Activated CD8-positive, alpha-beta T cell treated with anti-CD3 and anti-CD28 coated beads for 36 hours (primary cell): ENCODE data around the gene SPP2. TPM values are rescaled to one million over a fixed set of nuclear protein-coding genes. Genes with fewer than 3 reads are reported as not detected.

Experiments
- ATAC-seq: fragments of 200-7000 bp; cut with Tn5 transposase; one replicate; pipeline ENCODE4 v1.10.0; 2021; ENCODE audit warnings: mild to moderate bottlenecking, moderate library complexity
- CTCF ChIA-PET: fragments of 350-600 bp; sonication (Branson Sonifier 250); formaldehyde crosslinking; loops from one replicate; lab custom pipeline; 2021; ENCODE audit warnings: antibody characterized with exemption; lab: Charles Lee
- POLR2A ChIA-PET: fragments of 350-600 bp; sonication (Branson Sonifier 250); formaldehyde crosslinking; loops from one replicate; lab custom pipeline; 2021; ENCODE audit warnings: antibody characterized with exemption; lab: Charles Lee
- DNase-seq: peaks from one replicate; pipeline ENCODE4 v3.0.0-alpha.2; 2020
- H3K27ac Mint-ChIP-seq: one replicate; pipeline ENCODE4 v1.8.0; 2021; ENCODE audit warnings: mild to moderate bottlenecking, mixed read lengths
- H3K27me3 Mint-ChIP-seq: one replicate; pipeline ENCODE4 v1.8.0; 2021; ENCODE audit warnings: mixed read lengths
- H3K36me3 Mint-ChIP-seq: one replicate; pipeline ENCODE4 v1.8.0; 2021; ENCODE audit warnings: low read depth, mixed read lengths
- H3K4me1 Mint-ChIP-seq: one replicate; pipeline ENCODE4 v1.8.0; 2021; ENCODE audit warnings: low read depth, mixed read lengths
- H3K4me3 Mint-ChIP-seq: one replicate; pipeline ENCODE4 v1.8.0; 2021; ENCODE audit warnings: mild to moderate bottlenecking, moderate library complexity, mixed read lengths
- H3K9me3 Mint-ChIP-seq: one replicate; pipeline ENCODE4 v1.8.0; 2021; ENCODE audit warnings: mixed read lengths
- CTCF ChIP-seq: fragments of 200-600 bp; IDR thresholded peaks from one replicate; pipeline ENCODE4 v1.8.0; 2022; ENCODE audit warnings: antibody characterized with exemption, mild to moderate bottlenecking
- intact Hi-C: fragments of 100-400 bp; cut with micrococcal nuclease; formaldehyde crosslinking; loops from one replicate; pipeline ENCODE4 v1.10.0; 2022
- total RNA-seq, 2 experiments: library from RNA; stranded (reverse); gene quantifications; one replicate each; pipeline ENCODE4 v1.2.3, GENCODE V29; 2021

SPP2 gene
- total RNA-seq, 2 experiments from 2014 or later, result not detected

GRCh38 chr2:234005126-234005525 lies 45.4 kb upstream of the SPP2 start:
- no peaks in the 10 kb centered on the region for H3K9me3 Mint-ChIP-seq
- peaks cover 31% of the 10 kb centered on the region for H3K4me1 Mint-ChIP-seq
- ChIA-PET CTCF (no interaction called here), POLR2A (no interaction called here)
- TF ChIP-seq CTCF, result no peak
- intact Hi-C loops, result no loop called here
- no peaks in the 10 kb centered on the region for H3K36me3 Mint-ChIP-seq
- no peak overlapping the region for H3K27ac Mint-ChIP-seq
- no peak overlapping the region for H3K4me3 Mint-ChIP-seq
- H3K27me3 Mint-ChIP-seq, result no peaks in the 10 kb centered on the region
- DNase-seq (no peak), ATAC-seq (no peak)

GRCh38 chr2:234006501-234006900 lies 44.0 kb upstream of the SPP2 start:
- Mint-ChIP-seq H3K27ac (no peak overlapping the region), H3K27me3 (no peaks in the 10 kb centered on the region), H3K36me3 (no peaks in the 10 kb centered on the region), H3K9me3 (no peaks in the 10 kb centered on the region), H3K4me3 (no peak overlapping the region), H3K4me1 (peaks cover 18% of the 10 kb centered on the region)
- intact Hi-C loops, result no loop called here
- DNase-seq (no peak), ATAC-seq (no peak)
- ChIA-PET POLR2A (no interaction called here), CTCF (no interaction called here)
- TF ChIP-seq CTCF, result no peak

- H3K4me1 Mint-ChIP-seq, result no peaks in the 10 kb centered on the region
- intact Hi-C loops, result no loop called here
- no peak overlapping the region for H3K4me3 Mint-ChIP-seq
- H3K9me3 Mint-ChIP-seq, result no peaks in the 10 kb centered on the region
- no peaks in the 10 kb centered on the region for H3K36me3 Mint-ChIP-seq
- no peak overlapping the region for H3K27ac Mint-ChIP-seq
- POLR2A ChIA-PET, result no interaction called here
- no peak for ATAC-seq
- DNase-seq, result no peak
- no peak for TF ChIP-seq CTCF
- no peaks in the 10 kb centered on the region for H3K27me3 Mint-ChIP-seq
- CTCF ChIA-PET, result interaction anchor here (0.8 kb wide), 1 partner anchor 118 kb away, joined by 3 read pairs; no protein-coding TSS in a partner anchor
Observed at GRCh38 chr2:234014427-234014826, 36.1 kb upstream of the SPP2 start.

- Mint-ChIP-seq H3K9me3 (no peaks in the 10 kb centered on the region), H3K27ac (no peak overlapping the region), H3K27me3 (no peaks in the 10 kb centered on the region), H3K4me1 (no peaks in the 10 kb centered on the region), H3K4me3 (no peak overlapping the region), H3K36me3 (no peaks in the 10 kb centered on the region)
- ATAC-seq, result no peak
- no peak for TF ChIP-seq CTCF
- DNase-seq, result no peak
- POLR2A ChIA-PET, result no interaction called here
- intact Hi-C loops, result no loop called here
- CTCF ChIA-PET, result no interaction called here
Observed at GRCh38 chr2:234015861-234016260, 34.6 kb upstream of the SPP2 start.

GRCh38 chr2:234019896-234020295 lies 30.6 kb upstream of the SPP2 start:
- ChIA-PET POLR2A (no interaction called here), CTCF (no interaction called here)
- TF ChIP-seq CTCF, result no peak
- intact Hi-C loops, result no loop called here
- H3K27ac Mint-ChIP-seq, result no peak overlapping the region
- no peaks in the 10 kb centered on the region for H3K4me1 Mint-ChIP-seq
- DNase-seq (no peak), ATAC-seq (no peak)
- no peaks in the 10 kb centered on the region for H3K36me3 Mint-ChIP-seq
- H3K27me3 Mint-ChIP-seq, result no peaks in the 10 kb centered on the region
- peaks cover 2% of the 10 kb centered on the region for H3K9me3 Mint-ChIP-seq
- H3K4me3 Mint-ChIP-seq, result no peak overlapping the region
